Measurements from ENCODE around the gene ITPKB.

Gene ITPKB

GRCh38 chr1:226648421-226648820, 90.7 kb downstream of the ITPKB start:
- Histone ChIP-seq H3K9me2 (replicated peaks; ENCODE audit: insufficient read depth, low read length) (no peaks in the 10 kb centered on the region), H3K79me2 (ENCODE audit: low read length) (peaks cover 11% of the 10 kb centered on the region), H3K4me2 (ENCODE audit: low read depth, low read length) (no peak overlapping the region), H3K27ac (ENCODE audit: low read length) (no peak overlapping the region), H3K9ac (ENCODE audit: low read length) (no peak overlapping the region), H3F3A (ENCODE audit: insufficient read depth, low read length) (peaks cover 7% of the 10 kb centered on the region), H3K9me3 (replicated peaks; ENCODE audit: insufficient read depth, low read length) (no peaks in the 10 kb centered on the region), H3K36me3 (replicated peaks; ENCODE audit: insufficient read depth, low read length) (no peaks in the 10 kb centered on the region; the same call in 1 of the 2 replicates), H3K27me3 (replicated peaks; ENCODE audit: insufficient read depth, low read length) (no peaks in the 10 kb centered on the region), H4K20me1 (ENCODE audit: insufficient read depth, low read length) (no peaks in the 10 kb centered on the region), H3K4me1 (ENCODE audit: low read length) (no peaks in the 10 kb centered on the region), H3K4me3 (ENCODE audit: low read length) (no peak overlapping the region), H2AFZ (ENCODE audit: low read length) (no peak overlapping the region)
- TF ChIP-seq EZH2phosphoT487 (IDR thresholded peaks at IDR 0.05; ENCODE audit: low read length): no peak
- TF ChIP-seq EZH2 (optimal IDR thresholded peaks at IDR 0.05; ENCODE audit: low read depth, low read length): no peak
- TF ChIP-seq CTCF (IDR thresholded peaks at IDR 0.05; ENCODE audit: low read length): no peak
- no peak for DNase-seq

GRCh38 chr1:226647719-226648118, 91.4 kb downstream of the ITPKB start:
- Histone ChIP-seq H3K9ac (ENCODE audit: low read length) (no peak overlapping the region), H2AFZ (ENCODE audit: low read length) (no peak overlapping the region), H4K20me1 (ENCODE audit: insufficient read depth, low read length) (no peaks in the 10 kb centered on the region), H3F3A (ENCODE audit: insufficient read depth, low read length) (0 out of 2 replicates have a peak, but pooled peaks cover under 1% of the 10 kb centered on the region), H3K79me2 (ENCODE audit: low read length) (peaks cover 11% of the 10 kb centered on the region), H3K36me3 (replicated peaks; ENCODE audit: insufficient read depth, low read length) (no peaks in the 10 kb centered on the region; the same call in 1 of the 2 replicates), H3K9me3 (replicated peaks; ENCODE audit: insufficient read depth, low read length) (no peaks in the 10 kb centered on the region), H3K9me2 (replicated peaks; ENCODE audit: insufficient read depth, low read length) (no peaks in the 10 kb centered on the region), H3K4me3 (ENCODE audit: low read length) (no peak overlapping the region), H3K27ac (ENCODE audit: low read length) (no peak overlapping the region), H3K4me1 (ENCODE audit: low read length) (no peaks in the 10 kb centered on the region), H3K27me3 (replicated peaks; ENCODE audit: insufficient read depth, low read length) (no peaks in the 10 kb centered on the region), H3K4me2 (ENCODE audit: low read depth, low read length) (no peak overlapping the region)
- no peak for DNase-seq
- TF ChIP-seq CTCF (IDR thresholded peaks at IDR 0.05; ENCODE audit: low read length) (no peak), EZH2phosphoT487 (IDR thresholded peaks at IDR 0.05; ENCODE audit: low read length) (no peak), EZH2 (optimal IDR thresholded peaks at IDR 0.05; ENCODE audit: low read depth, low read length) (no peak)

- no peak overlapping the region for H2AFZ ChIP-seq (ENCODE audit: low read length)
- no peaks in the 10 kb centered on the region for H3K9me3 ChIP-seq (replicated peaks; ENCODE audit: insufficient read depth, low read length)
- no peaks in the 10 kb centered on the region for H3K9me2 ChIP-seq (replicated peaks; ENCODE audit: insufficient read depth, low read length)
- H3K36me3 ChIP-seq (replicated peaks; ENCODE audit: insufficient read depth, low read length): no peaks in the 10 kb centered on the region; the same call in 1 of the 2 replicates
- no peaks in the 10 kb centered on the region for H3K27me3 ChIP-seq (replicated peaks; ENCODE audit: insufficient read depth, low read length)
- H3K9ac ChIP-seq (ENCODE audit: low read length): no peak overlapping the region
- H3K27ac ChIP-seq (ENCODE audit: low read length): no peak overlapping the region
- H3F3A ChIP-seq (ENCODE audit: insufficient read depth, low read length): no peaks in the 10 kb centered on the region
- no peak for DNase-seq
- H3K4me2 ChIP-seq (ENCODE audit: low read depth, low read length): no peak overlapping the region
- H3K79me2 ChIP-seq (ENCODE audit: low read length): peaks cover 11% of the 10 kb centered on the region
- H3K4me3 ChIP-seq (ENCODE audit: low read length): no peak overlapping the region
- TF ChIP-seq EZH2phosphoT487 (IDR thresholded peaks at IDR 0.05; ENCODE audit: low read length) (no peak), EZH2 (optimal IDR thresholded peaks at IDR 0.05; ENCODE audit: low read depth, low read length) (no peak), CTCF (IDR thresholded peaks at IDR 0.05; ENCODE audit: low read length) (no peak)
- no peaks in the 10 kb centered on the region for H4K20me1 ChIP-seq (ENCODE audit: insufficient read depth, low read length)
- H3K4me1 ChIP-seq (ENCODE audit: low read length): no peaks in the 10 kb centered on the region
Measured at GRCh38 chr1:226646870-226647449, 92.1 kb downstream of the ITPKB start.

Measured in MM.1S (cell line).